ENCODE measurements around the gene CNN2.

Gene CNN2

GRCh38 chr19:1068009-1069001 lies 41.9 kb downstream of the CNN2 start:
- no peak for FAIRE-seq

GRCh38 chr19:1069009-1069779 lies 42.8 kb downstream of the CNN2 start:
- FAIRE-seq, result no peak

- no peak for FAIRE-seq
Measured at GRCh38 chr19:1070576-1070930, 44.1 kb downstream of the CNN2 start.

GRCh38 chr19:1070931-1071791 lies 44.8 kb downstream of the CNN2 start:
- no peak for FAIRE-seq

- no peak for FAIRE-seq
Measured at GRCh38 chr19:1072371-1073015, 46.1 kb downstream of the CNN2 start.

- FAIRE-seq, result no peak
Measured at GRCh38 chr19:1073063-1073955, 46.9 kb downstream of the CNN2 start.

- no peak for FAIRE-seq
Measured at GRCh38 chr19:1073956-1074517, 47.6 kb downstream of the CNN2 start.

GRCh38 chr19:1074544-1075283 lies 48.3 kb downstream of the CNN2 start:
- no peak for FAIRE-seq

GRCh38 chr19:1076046-1076386 lies 49.6 kb downstream of the CNN2 start:
- no peak for FAIRE-seq

- no peak for FAIRE-seq
Measured at GRCh38 chr19:1076951-1077350, 50.5 kb downstream of the CNN2 start.

- FAIRE-seq, result no peak
Measured at GRCh38 chr19:1079566-1080111, 53.2 kb downstream of the CNN2 start.

GRCh38 chr19:1080360-1081161 lies 54.2 kb downstream of the CNN2 start:
- no peak for FAIRE-seq

- FAIRE-seq, result no peak
Measured at GRCh38 chr19:1081301-1082164, 55.1 kb downstream of the CNN2 start.

GRCh38 chr19:1082165-1082927 lies 55.9 kb downstream of the CNN2 start:
- FAIRE-seq, result no peak

GRCh38 chr19:1082928-1083816 lies 56.8 kb downstream of the CNN2 start:
- no peak for FAIRE-seq

All from endometrium (tissue), 2 donors.